Liver (tissue), 3 donors: ENCODE results near the gene FAXC.

Experiments used
- EGR1 ChIP-seq, 2 donors: IDR thresholded peaks; 2 replicates each; pipeline ENCODE4 v1.6.1; 2016 to 2018; ENCODE audit warnings: antibody characterized with exemption in 2 of 2, low read depth in 2 of 2
- GABPA ChIP-seq, 2 donors: IDR thresholded peaks in 1 of 2; conservative IDR thresholded peaks in 1 of 2; 2 replicates each; pipeline ENCODE4 v1.6.1; 2016; ENCODE audit warnings: antibody characterized with exemption in 2 of 2, mild to moderate bottlenecking in 1 of 2, moderate library complexity in 1 of 2
- JUND ChIP-seq, 2 donors: IDR thresholded peaks; 2 replicates each; pipeline ENCODE4 v1.6.1; 2016; ENCODE audit warnings: antibody characterized with exemption in 2 of 2
- RAD21 ChIP-seq, 2 donors: IDR thresholded peaks; 2 replicates each; pipeline ENCODE4 v1.6.1; 2016; ENCODE audit warnings: antibody characterized with exemption in 2 of 2, mild to moderate bottlenecking in 2 of 2
- SP1 ChIP-seq: IDR thresholded peaks from 2 replicates; pipeline ENCODE4 v1.6.1; 2018; ENCODE audit warnings: antibody characterized with exemption, mild to moderate bottlenecking
- TAF1 ChIP-seq: conservative IDR thresholded peaks from 2 replicates; pipeline ENCODE4 v1.6.1; 2016; ENCODE audit warnings: antibody characterized with exemption, mild to moderate bottlenecking
- YY1 ChIP-seq: IDR thresholded peaks from 2 replicates; pipeline ENCODE4 v1.6.1; 2016; ENCODE audit warnings: antibody characterized with exemption, mild to moderate bottlenecking
- TF ChIP-seq, protein P1 (sequence below): fragments of 150-350 bp; IDR thresholded peaks from 2 replicates; pipeline ENCODE4 v1.5.1; 2017; ENCODE audit warnings: improper control_type of control experiment, low read depth, low read length; ENCODE audit not compliant: missing input control
- TF ChIP-seq, protein P2 (sequence below): IDR thresholded peaks from 2 replicates; pipeline ENCODE4 v1.6.1; 2016; ENCODE audit warnings: antibody characterized with exemption
- TF ChIP-seq, protein P3 (sequence below): IDR thresholded peaks from 2 replicates; pipeline ENCODE4 v1.6.1; 2016; ENCODE audit warnings: antibody characterized with exemption, mild to moderate bottlenecking
- TF ChIP-seq, protein P4 (sequence below): IDR thresholded peaks from 2 replicates; pipeline ENCODE4 v1.6.1; 2016; ENCODE audit warnings: antibody characterized with exemption
- donor health status: healthy.
- donor health status: healthy.

DNA sequence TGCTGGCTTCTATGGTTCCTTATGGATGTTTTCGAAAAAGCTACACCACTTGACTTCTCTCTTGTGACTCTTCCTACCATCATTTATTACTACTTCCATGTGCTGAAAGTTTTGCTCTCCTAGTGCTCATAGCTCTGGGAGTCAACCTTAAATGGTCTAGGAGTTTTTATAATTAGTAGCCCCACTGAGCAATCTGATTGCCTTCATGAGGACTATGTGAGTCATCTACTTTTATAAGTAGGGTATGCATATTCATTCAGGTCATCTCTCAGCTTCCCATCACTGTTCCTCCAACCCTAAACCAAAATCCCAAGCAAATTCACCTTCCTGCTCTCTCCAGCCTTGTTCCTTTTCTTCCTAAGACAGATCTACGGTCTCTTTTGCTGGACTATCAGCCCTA is 17.4 kb upstream of the FAXC start:
- TF ChIP-seq, protein P1, sequence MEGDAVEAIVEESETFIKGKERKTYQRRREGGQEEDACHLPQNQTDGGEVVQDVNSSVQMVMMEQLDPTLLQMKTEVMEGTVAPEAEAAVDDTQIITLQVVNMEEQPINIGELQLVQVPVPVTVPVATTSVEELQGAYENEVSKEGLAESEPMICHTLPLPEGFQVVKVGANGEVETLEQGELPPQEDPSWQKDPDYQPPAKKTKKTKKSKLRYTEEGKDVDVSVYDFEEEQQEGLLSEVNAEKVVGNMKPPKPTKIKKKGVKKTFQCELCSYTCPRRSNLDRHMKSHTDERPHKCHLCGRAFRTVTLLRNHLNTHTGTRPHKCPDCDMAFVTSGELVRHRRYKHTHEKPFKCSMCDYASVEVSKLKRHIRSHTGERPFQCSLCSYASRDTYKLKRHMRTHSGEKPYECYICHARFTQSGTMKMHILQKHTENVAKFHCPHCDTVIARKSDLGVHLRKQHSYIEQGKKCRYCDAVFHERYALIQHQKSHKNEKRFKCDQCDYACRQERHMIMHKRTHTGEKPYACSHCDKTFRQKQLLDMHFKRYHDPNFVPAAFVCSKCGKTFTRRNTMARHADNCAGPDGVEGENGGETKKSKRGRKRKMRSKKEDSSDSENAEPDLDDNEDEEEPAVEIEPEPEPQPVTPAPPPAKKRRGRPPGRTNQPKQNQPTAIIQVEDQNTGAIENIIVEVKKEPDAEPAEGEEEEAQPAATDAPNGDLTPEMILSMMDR = no peak
- TF ChIP-seq TAF1 (no peak), GABPA (IDR thresholded peaks at IDR 0.05 in 1 of 2, conservative IDR thresholded peaks at IDR 0.05 in 1 of 2) (no peak), EGR1 (IDR thresholded peaks at IDR 0.05; ENCODE audit: low read depth in 2 of 2) (no peak), SP1 (no peak), RAD21 (IDR thresholded peaks at IDR 0.05) (no peak), YY1 (no peak), JUND (IDR thresholded peaks at IDR 0.05) (no peak)
- TF ChIP-seq, protein P2, sequence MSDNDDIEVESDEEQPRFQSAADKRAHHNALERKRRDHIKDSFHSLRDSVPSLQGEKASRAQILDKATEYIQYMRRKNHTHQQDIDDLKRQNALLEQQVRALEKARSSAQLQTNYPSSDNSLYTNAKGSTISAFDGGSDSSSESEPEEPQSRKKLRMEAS = no peak
- TF ChIP-seq, protein P3, sequence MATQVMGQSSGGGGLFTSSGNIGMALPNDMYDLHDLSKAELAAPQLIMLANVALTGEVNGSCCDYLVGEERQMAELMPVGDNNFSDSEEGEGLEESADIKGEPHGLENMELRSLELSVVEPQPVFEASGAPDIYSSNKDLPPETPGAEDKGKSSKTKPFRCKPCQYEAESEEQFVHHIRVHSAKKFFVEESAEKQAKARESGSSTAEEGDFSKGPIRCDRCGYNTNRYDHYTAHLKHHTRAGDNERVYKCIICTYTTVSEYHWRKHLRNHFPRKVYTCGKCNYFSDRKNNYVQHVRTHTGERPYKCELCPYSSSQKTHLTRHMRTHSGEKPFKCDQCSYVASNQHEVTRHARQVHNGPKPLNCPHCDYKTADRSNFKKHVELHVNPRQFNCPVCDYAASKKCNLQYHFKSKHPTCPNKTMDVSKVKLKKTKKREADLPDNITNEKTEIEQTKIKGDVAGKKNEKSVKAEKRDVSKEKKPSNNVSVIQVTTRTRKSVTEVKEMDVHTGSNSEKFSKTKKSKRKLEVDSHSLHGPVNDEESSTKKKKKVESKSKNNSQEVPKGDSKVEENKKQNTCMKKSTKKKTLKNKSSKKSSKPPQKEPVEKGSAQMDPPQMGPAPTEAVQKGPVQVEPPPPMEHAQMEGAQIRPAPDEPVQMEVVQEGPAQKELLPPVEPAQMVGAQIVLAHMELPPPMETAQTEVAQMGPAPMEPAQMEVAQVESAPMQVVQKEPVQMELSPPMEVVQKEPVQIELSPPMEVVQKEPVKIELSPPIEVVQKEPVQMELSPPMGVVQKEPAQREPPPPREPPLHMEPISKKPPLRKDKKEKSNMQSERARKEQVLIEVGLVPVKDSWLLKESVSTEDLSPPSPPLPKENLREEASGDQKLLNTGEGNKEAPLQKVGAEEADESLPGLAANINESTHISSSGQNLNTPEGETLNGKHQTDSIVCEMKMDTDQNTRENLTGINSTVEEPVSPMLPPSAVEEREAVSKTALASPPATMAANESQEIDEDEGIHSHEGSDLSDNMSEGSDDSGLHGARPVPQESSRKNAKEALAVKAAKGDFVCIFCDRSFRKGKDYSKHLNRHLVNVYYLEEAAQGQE = no peak
- TF ChIP-seq, protein P4, sequence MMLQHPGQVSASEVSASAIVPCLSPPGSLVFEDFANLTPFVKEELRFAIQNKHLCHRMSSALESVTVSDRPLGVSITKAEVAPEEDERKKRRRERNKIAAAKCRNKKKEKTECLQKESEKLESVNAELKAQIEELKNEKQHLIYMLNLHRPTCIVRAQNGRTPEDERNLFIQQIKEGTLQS = no peak
